Loucy (cell line): ENCODE measurements around the gene MANSC1.

Experiments used
- H2AFZ ChIP-seq: fragments of 200-600 bp; sonication (generic); 2 replicates; pipeline ENCODE4 v1.6.0; 2016; ENCODE audit warnings: antibody characterized with exemption, mild to moderate bottlenecking, low read length, moderate library complexity
- H3F3A ChIP-seq: fragments of 200-600 bp; 2 replicates; pipeline ENCODE4 v1.6.0; 2016; ENCODE audit warnings: antibody characterized with exemption, low read depth, mild to moderate bottlenecking
- H3K27me3 ChIP-seq: fragments of 200-600 bp; sonication (generic); 2 replicates; pipeline ENCODE4 v1.6.1; 2014; ENCODE audit warnings: low read length, mild to moderate bottlenecking; ENCODE audit not compliant: insufficient read depth, poor library complexity, severe bottlenecking
- H3K36me3 ChIP-seq: fragments of 200-600 bp; sonication (generic); 2 replicates; pipeline ENCODE4 v1.6.1; 2016; ENCODE audit warnings: low read length; ENCODE audit not compliant: insufficient read depth
- H3K4me1 ChIP-seq: fragments of 200-600 bp; sonication (generic); 2 replicates; pipeline ENCODE4 v1.5.1; 2014; ENCODE audit warnings: low read length, mild to moderate bottlenecking; ENCODE audit not compliant: insufficient read depth, poor library complexity, severe bottlenecking
- H3K4me2 ChIP-seq: fragments of 200-600 bp; sonication (generic); 2 replicates; pipeline ENCODE4 v1.6.0; 2014; ENCODE audit warnings: antibody characterized with exemption, low read length, low read depth, mild to moderate bottlenecking; ENCODE audit not compliant: poor library complexity, severe bottlenecking
- H3K4me3 ChIP-seq: fragments of 200-600 bp; sonication (generic); 2 replicates; pipeline ENCODE4 v1.5.1; 2014; ENCODE audit warnings: low read length, mild to moderate bottlenecking, mixed read lengths; ENCODE audit not compliant: poor library complexity, severe bottlenecking
- H3K79me2 ChIP-seq: fragments of 200-600 bp; sonication (generic); 2 replicates; pipeline ENCODE4 v1.6.1; 2014; ENCODE audit warnings: low read length; ENCODE audit not compliant: insufficient read depth
- H3K9ac ChIP-seq: fragments of 200-600 bp; sonication (generic); 2 replicates; pipeline ENCODE4 v1.6.0; 2014; ENCODE audit warnings: mild to moderate bottlenecking, low read depth, low read length, moderate library complexity; ENCODE audit not compliant: poor library complexity, severe bottlenecking
- H3K9me2 ChIP-seq: fragments of 200-600 bp; sonication (generic); replicated peaks from 2 replicates; pipeline ENCODE4 v1.6.1; 2016; ENCODE audit warnings: low read depth, low read length, mixed read lengths
- H3K9me3 ChIP-seq: fragments of 200-600 bp; sonication (generic); 2 replicates; pipeline ENCODE4 v1.6.1; 2014; ENCODE audit warnings: mild to moderate bottlenecking, antibody characterized with exemption, low read length, low read depth; ENCODE audit not compliant: insufficient read depth
- H4K20me1 ChIP-seq: fragments of 200-600 bp; sonication (generic); 2 replicates; pipeline ENCODE4 v1.6.0; 2014; ENCODE audit warnings: antibody characterized with exemption, low read length, mild to moderate bottlenecking; ENCODE audit not compliant: insufficient read depth, poor library complexity, severe bottlenecking
- CTCF ChIP-seq: fragments of 200-600 bp; sonication (generic); conservative IDR thresholded peaks from 2 replicates; pipeline ENCODE4 v1.5.1; 2014; ENCODE audit warnings: mild to moderate bottlenecking, antibody characterized with exemption, low read length
- EZH2phosphoT487 ChIP-seq: fragments of 200-600 bp; IDR thresholded peaks from 2 replicates; pipeline ENCODE4 v1.6.1; 2018; ENCODE audit warnings: antibody characterized with exemption, mild to moderate bottlenecking, moderate library complexity, borderline replicate concordance

Gene MANSC1

GRCh38 chr12:12367482-12367998 lies 17.5 kb upstream of the MANSC1 start:
- peaks cover 4% of the 10 kb centered on the region for H3K4me1 ChIP-seq
- H3K27me3 ChIP-seq: no peaks in the 10 kb centered on the region
- no peaks in the 10 kb centered on the region for H3K79me2 ChIP-seq
- H3K36me3 ChIP-seq: no peaks in the 10 kb centered on the region
- H2AFZ ChIP-seq: no peak overlapping the region
- no peaks in the 10 kb centered on the region for H4K20me1 ChIP-seq
- no peaks in the 10 kb centered on the region for H3K9me3 ChIP-seq
- H3K9ac ChIP-seq: no peak overlapping the region
- TF ChIP-seq EZH2phosphoT487 (no peak), CTCF (no peak)
- no peak overlapping the region for H3K4me2 ChIP-seq
- H3K9me2 ChIP-seq: no peaks in the 10 kb centered on the region
- no peaks in the 10 kb centered on the region for H3F3A ChIP-seq
- H3K4me3 ChIP-seq: no peak overlapping the region

GRCh38 chr12:12366701-12367481 lies 16.8 kb upstream of the MANSC1 start:
- H3K9ac ChIP-seq: no peak overlapping the region
- H3K36me3 ChIP-seq: no peaks in the 10 kb centered on the region
- H3K9me3 ChIP-seq: no peaks in the 10 kb centered on the region
- no peaks in the 10 kb centered on the region for H3K79me2 ChIP-seq
- TF ChIP-seq CTCF (no peak), EZH2phosphoT487 (no peak)
- H3K27me3 ChIP-seq: no peaks in the 10 kb centered on the region
- H3K4me1 ChIP-seq: peaks cover 4% of the 10 kb centered on the region
- no peak overlapping the region for H3K4me2 ChIP-seq
- no peaks in the 10 kb centered on the region for H3F3A ChIP-seq
- H3K9me2 ChIP-seq: no peaks in the 10 kb centered on the region
- H3K4me3 ChIP-seq: no peak overlapping the region
- no peaks in the 10 kb centered on the region for H4K20me1 ChIP-seq
- H2AFZ ChIP-seq: no peak overlapping the region

GRCh38 chr12:12365931-12366431 lies 15.9 kb upstream of the MANSC1 start:
- no peak overlapping the region for H3K4me3 ChIP-seq
- no peaks in the 10 kb centered on the region for H3K9me3 ChIP-seq
- H3F3A ChIP-seq: no peaks in the 10 kb centered on the region
- no peaks in the 10 kb centered on the region for H4K20me1 ChIP-seq
- H3K4me1 ChIP-seq: peaks cover 4% of the 10 kb centered on the region
- no peak overlapping the region for H3K9ac ChIP-seq
- H3K36me3 ChIP-seq: no peaks in the 10 kb centered on the region
- TF ChIP-seq CTCF (no peak), EZH2phosphoT487 (no peak)
- H3K27me3 ChIP-seq: no peaks in the 10 kb centered on the region
- no peak overlapping the region for H2AFZ ChIP-seq
- H3K4me2 ChIP-seq: peak overlapping the region; percentile 12
- H3K79me2 ChIP-seq: no peaks in the 10 kb centered on the region
- no peaks in the 10 kb centered on the region for H3K9me2 ChIP-seq
